WTC11 (cell line): ENCODE data around the gene BAIAP3. TPM values are rescaled to one million over a fixed set of nuclear protein-coding genes. Genes with fewer than 3 reads are reported as not detected.

Experiments used
- ATAC-seq: fragments of 200-7000 bp; cut with Tn5 transposase; 2 replicates; pipeline ENCODE4 v1.10.0; 2021; ENCODE audit warnings: mild to moderate bottlenecking, moderate library complexity
- CTCF ChIA-PET: fragments of 300-600 bp; sonication (Branson Sonifier 250); formaldehyde crosslinking; loops from one replicate; lab custom pipeline; 2021; ENCODE audit warnings: antibody characterized with exemption; lab: Charles Lee
- POLR2A ChIA-PET: fragments of 350-600 bp; sonication (Branson Sonifier 250); formaldehyde crosslinking; loops from one replicate; lab custom pipeline; 2021; ENCODE audit warnings: antibody characterized with exemption; lab: Charles Lee
- DNase-seq: peaks from one replicate; pipeline ENCODE4 v3.0.0; 2021; ENCODE audit warnings: low spot score
- H3K27ac Mint-ChIP-seq: 2 replicates; pipeline ENCODE4 v1.8.0; 2021; ENCODE audit warnings: mixed read lengths
- H3K27me3 Mint-ChIP-seq: 2 replicates; pipeline ENCODE4 v1.8.0; 2021; ENCODE audit warnings: low read depth, mild to moderate bottlenecking, moderate library complexity, mixed read lengths
- H3K36me3 Mint-ChIP-seq: 2 replicates; pipeline ENCODE4 v1.8.0; 2021; ENCODE audit warnings: mixed read lengths
- H3K4me1 Mint-ChIP-seq: 2 replicates; pipeline ENCODE4 v1.8.0; 2022; ENCODE audit warnings: mixed read lengths
- H3K4me3 Mint-ChIP-seq: 2 replicates; pipeline ENCODE4 v1.8.0; 2021; ENCODE audit warnings: mild to moderate bottlenecking, moderate library complexity, mixed read lengths
- H3K9me3 Mint-ChIP-seq: 2 replicates; pipeline ENCODE4 v1.8.0; 2021; ENCODE audit warnings: mixed read lengths
- ATF3 ChIP-seq: sonication (generic); formaldehyde crosslinking; conservative IDR thresholded peaks from 2 replicates; pipeline ENCODE4 v1.8.1; 2022; ENCODE audit warnings: mild to moderate bottlenecking, missing genetic modification reagents
- CREB1 ChIP-seq: sonication (generic); formaldehyde crosslinking; IDR thresholded peaks from 2 replicates; pipeline ENCODE4 v1.8.0; 2023; ENCODE audit warnings: mild to moderate bottlenecking, missing genetic modification reagents
- CTCF ChIP-seq: fragments of 200-600 bp; IDR thresholded peaks from 2 replicates; pipeline ENCODE4 v1.8.0; 2022; ENCODE audit warnings: antibody characterized with exemption
- E2F4 ChIP-seq: sonication (generic); formaldehyde crosslinking; IDR thresholded peaks from 2 replicates; pipeline ENCODE4 v1.8.1; 2022; ENCODE audit warnings: low read depth, mild to moderate bottlenecking, moderate library complexity, missing genetic modification reagents, borderline replicate concordance
- E2F5 ChIP-seq: sonication (generic); formaldehyde crosslinking; IDR thresholded peaks from 2 replicates; pipeline ENCODE4 v1.8.1; 2022; ENCODE audit warnings: mild to moderate bottlenecking, moderate library complexity, missing genetic modification reagents
- ESRRA ChIP-seq: sonication (generic); formaldehyde crosslinking; IDR thresholded peaks from 2 replicates; pipeline ENCODE4 v1.8.1; 2022; ENCODE audit warnings: mild to moderate bottlenecking, missing genetic modification reagents, borderline replicate concordance
- FOXP4 ChIP-seq: sonication (generic); formaldehyde crosslinking; IDR thresholded peaks from 2 replicates; pipeline ENCODE4 v1.8.0; 2022; ENCODE audit warnings: mild to moderate bottlenecking, missing genetic modification reagents
- HMGA2 ChIP-seq: fragments of 250-450 bp; sonication (Bioruptor Pico); IDR thresholded peaks from 2 replicates; pipeline ENCODE4 v1.4.0; 2021; ENCODE audit warnings: mild to moderate bottlenecking, moderate library complexity
- MLX ChIP-seq: sonication (generic); formaldehyde crosslinking; IDR thresholded peaks from 2 replicates; pipeline ENCODE4 v1.8.1; 2023; ENCODE audit warnings: mild to moderate bottlenecking, missing genetic modification reagents, moderate library complexity
- NFATC4 ChIP-seq: fragments of 250-450 bp; sonication (Bioruptor Pico); IDR thresholded peaks from 2 replicates; pipeline ENCODE4 v1.9.0; 2021; ENCODE audit warnings: mild to moderate bottlenecking
- NR3C1 ChIP-seq: sonication (generic); formaldehyde crosslinking; conservative IDR thresholded peaks from 2 replicates; pipeline ENCODE4 v1.8.1; 2023; ENCODE audit warnings: low read depth, mild to moderate bottlenecking, missing genetic modification reagents
- SP1 ChIP-seq: sonication (generic); formaldehyde crosslinking; conservative IDR thresholded peaks from 2 replicates; pipeline ENCODE4 v1.8.1; 2022; ENCODE audit warnings: missing genetic modification reagents
- TEAD4 ChIP-seq: sonication (generic); formaldehyde crosslinking; IDR thresholded peaks from 2 replicates; pipeline ENCODE4 v1.8.0; 2022; ENCODE audit warnings: mild to moderate bottlenecking, missing genetic modification reagents
- ZNF138 ChIP-seq: sonication (generic); formaldehyde crosslinking; conservative IDR thresholded peaks from 2 replicates; pipeline ENCODE4 v1.8.1; 2022; ENCODE audit warnings: mild to moderate bottlenecking, moderate library complexity, missing genetic modification reagents
- ZNF423 ChIP-seq: fragments of 250-450 bp; sonication (Bioruptor Pico); IDR thresholded peaks from 2 replicates; pipeline ENCODE4 v2.1.2; 2022; ENCODE audit warnings: mild to moderate bottlenecking, moderate library complexity
- ZNF532 ChIP-seq: fragments of 250-450 bp; sonication (Bioruptor Pico); IDR thresholded peaks from 2 replicates; pipeline ENCODE4 v1.9.0; 2021; ENCODE audit warnings: mild to moderate bottlenecking, borderline replicate concordance
- total RNA-seq: library from RNA; stranded (reverse); gene quantifications from 3 replicates; pipeline ENCODE4 v1.2.3, GENCODE V29; 2021

BAIAP3 gene
- total RNA-seq, 1 experiment from 2014 or later: 18.8 TPM

- TF ChIP-seq E2F5 (CRISPR knock-in tag): 0 out of 2 replicates have a peak, but pooled peaks have one; percentile 17
- no peak for TF ChIP-seq ESRRA (CRISPR knock-in tag)
- TF ChIP-seq CTCF: peak; percentile 88
- TF ChIP-seq HMGA2 (CRISPR knock-in tag): no peak
- TF ChIP-seq NFATC4 (CRISPR knock-in tag): no peak
These were observed 3.1 kb upstream of the BAIAP3 start (continued) for GRCh38 chr16:1330260-1330914.

- Mint-ChIP-seq H3K4me3 (peak overlapping the region; percentile 76), H3K27ac (peak overlapping the region; percentile 72; the same call in 1 of the 2 replicates)
- no peak for DNase-seq
- ATAC-seq: no peak
- POLR2A ChIA-PET: interaction anchor here (0.5 to 1.6 kb wide), 4 partner anchors 30 to 1137 kb away, joined by 4 to 11 read pairs (median 6); no protein-coding TSS in a partner anchor
- no peak for TF ChIP-seq CREB1 (CRISPR knock-in tag)
- TF ChIP-seq ZNF423 (CRISPR knock-in tag): 0 out of 2 replicates have a peak, but pooled peaks have one; percentile 24
- TF ChIP-seq, all 79 proteins: peak for 1
- peaks cover 29% of the 10 kb centered on the region for H3K27me3 Mint-ChIP-seq
- no peaks in the 10 kb centered on the region for H3K9me3 Mint-ChIP-seq
- H3K36me3 Mint-ChIP-seq: no peaks in the 10 kb centered on the region
- peaks cover 17% of the 10 kb centered on the region for H3K4me1 Mint-ChIP-seq
- CTCF ChIA-PET: interaction anchor here (0.5 to 3.2 kb wide), 22 partner anchors 12 to 590 kb away, joined by 3 to 16 read pairs (median 5); partner anchors contain the start of genes CIAO3, MAPK8IP3 and UQCC4
These were observed 2.3 kb upstream of the BAIAP3 start for GRCh38 chr16:1330931-1331711.

- ChIA-PET CTCF (interaction anchor here (0.8 to 3.2 kb wide), 7 partner anchors 11 to 591 kb away, joined by 3 to 13 read pairs (median 4); partner anchors contain the start of genes CIAO3 and MAPK8IP3), POLR2A (interaction anchor here (0.5 to 1.6 kb wide), 7 partner anchors 10 to 1136 kb away, joined by 3 to 6 read pairs (median 5); partner anchors contain the start of gene UBE2I)
- ATAC-seq (peak; percentile 57), DNase-seq (peak; percentile 93)
- Mint-ChIP-seq H3K4me1 (peaks cover 14% of the 10 kb centered on the region), H3K36me3 (no peaks in the 10 kb centered on the region), H3K27ac (peak overlapping the region; percentile 72; the same call in 1 of the 2 replicates), H3K4me3 (peak overlapping the region; percentile 76), H3K9me3 (no peaks in the 10 kb centered on the region), H3K27me3 (peaks cover 35% of the 10 kb centered on the region)
- peak; percentile 92 for TF ChIP-seq FOXP4 (CRISPR knock-in tag)
- TF ChIP-seq NR3C1 (CRISPR knock-in tag): no peak
- no peak for TF ChIP-seq MLX
- TF ChIP-seq TEAD4: no peak
- TF ChIP-seq ZNF138: no peak
- peak; percentile 72 for TF ChIP-seq SP1 (CRISPR knock-in tag)
- 0 out of 2 replicates have a peak, but pooled peaks have one; percentile 11 for TF ChIP-seq ATF3
- no peak for TF ChIP-seq E2F4
- no peak for TF ChIP-seq ZNF532 (CRISPR knock-in tag)
These were observed 1.5 kb upstream of the BAIAP3 start for GRCh38 chr16:1331712-1332617.
